ENCODE data around the gene GRM6. TPM values are rescaled to one million over a fixed set of nuclear protein-coding genes. Genes with fewer than 3 reads are reported as not detected.

The GRM6 gene
- not detected in 2 replicates for total RNA-seq

DNA sequence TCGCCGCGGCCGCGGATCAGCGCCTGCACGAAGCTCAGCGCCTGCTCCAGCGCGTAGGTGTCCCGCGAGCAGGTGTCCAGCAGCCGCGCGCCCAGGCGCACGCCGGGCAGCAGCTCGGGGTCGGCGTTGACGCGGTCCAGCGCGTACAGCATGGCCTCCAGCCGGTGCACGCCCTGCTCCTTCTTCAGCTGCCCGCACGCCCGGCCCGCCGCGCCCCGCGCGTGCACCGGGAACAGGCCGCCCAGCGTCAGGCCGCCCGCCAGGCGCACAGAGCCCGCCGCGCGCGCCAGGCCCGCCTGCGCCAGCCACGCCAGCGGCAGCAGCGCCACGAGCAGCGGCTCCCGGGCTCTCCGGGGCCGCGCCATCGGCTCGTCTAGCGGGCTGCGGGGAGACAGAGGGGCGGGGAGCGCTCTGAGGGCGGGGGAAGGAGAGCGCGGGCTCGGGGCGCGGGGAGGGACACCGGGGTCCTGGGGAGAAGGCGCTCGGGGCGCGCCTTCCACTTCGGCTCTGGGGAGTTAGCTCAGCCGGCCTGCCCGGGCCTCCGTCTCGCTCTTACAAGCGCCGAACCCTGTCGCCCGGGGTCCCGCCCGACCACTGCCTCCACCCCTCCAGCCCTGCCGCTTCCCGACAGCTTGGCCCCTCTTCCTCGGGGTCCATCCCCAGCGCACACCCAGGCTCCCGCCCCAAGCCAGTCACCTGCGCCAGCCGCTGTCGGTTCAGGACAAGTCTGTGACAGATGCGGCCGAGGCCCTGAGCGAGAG is at the start of gene GRM6:
GRM6 (minus strand) TSS at position 741 of the 761 bp plus-strand sequence; CDS start at position 365, 376 bp downstream.

DNA sequence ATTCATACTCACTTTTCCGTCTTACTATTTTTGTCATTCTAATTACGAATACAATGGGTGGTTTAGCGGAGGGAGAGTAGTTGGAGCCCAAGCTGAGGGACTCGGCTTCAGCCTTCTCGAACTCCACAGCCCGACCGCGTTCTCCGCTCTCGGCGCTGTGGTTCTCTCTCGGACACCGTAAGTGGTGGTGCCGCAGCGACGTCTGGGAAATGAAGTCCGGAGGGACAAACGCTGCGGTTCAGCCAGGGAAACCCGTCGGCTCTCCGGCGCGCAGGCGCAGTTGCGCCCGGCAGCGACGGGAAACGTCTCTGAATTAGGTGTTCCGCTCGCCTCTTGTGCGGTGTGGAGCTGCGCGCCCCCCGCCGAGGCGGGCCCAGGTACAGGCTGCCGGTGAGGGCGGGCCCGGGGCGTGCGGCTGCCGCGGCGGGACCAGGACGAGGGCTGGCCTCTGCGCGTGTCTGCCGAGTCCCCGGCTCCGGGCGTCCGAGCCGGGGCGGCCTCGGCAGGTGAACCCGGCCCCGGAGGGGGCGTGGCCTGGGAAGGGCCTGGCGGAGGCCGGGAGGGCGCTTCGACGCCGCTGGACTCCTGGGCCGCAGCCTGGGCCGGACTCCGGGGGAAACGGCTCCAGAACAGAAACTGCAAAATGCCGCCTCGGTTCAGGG is 28.5 kb upstream of the GRM6 start, which contains the start of gene ZNF879:
ZNF879 (plus strand) TSS at position 277 of the 662 bp plus-strand sequence. CDS start 1,201 bp downstream, outside the sequence.

DNA sequence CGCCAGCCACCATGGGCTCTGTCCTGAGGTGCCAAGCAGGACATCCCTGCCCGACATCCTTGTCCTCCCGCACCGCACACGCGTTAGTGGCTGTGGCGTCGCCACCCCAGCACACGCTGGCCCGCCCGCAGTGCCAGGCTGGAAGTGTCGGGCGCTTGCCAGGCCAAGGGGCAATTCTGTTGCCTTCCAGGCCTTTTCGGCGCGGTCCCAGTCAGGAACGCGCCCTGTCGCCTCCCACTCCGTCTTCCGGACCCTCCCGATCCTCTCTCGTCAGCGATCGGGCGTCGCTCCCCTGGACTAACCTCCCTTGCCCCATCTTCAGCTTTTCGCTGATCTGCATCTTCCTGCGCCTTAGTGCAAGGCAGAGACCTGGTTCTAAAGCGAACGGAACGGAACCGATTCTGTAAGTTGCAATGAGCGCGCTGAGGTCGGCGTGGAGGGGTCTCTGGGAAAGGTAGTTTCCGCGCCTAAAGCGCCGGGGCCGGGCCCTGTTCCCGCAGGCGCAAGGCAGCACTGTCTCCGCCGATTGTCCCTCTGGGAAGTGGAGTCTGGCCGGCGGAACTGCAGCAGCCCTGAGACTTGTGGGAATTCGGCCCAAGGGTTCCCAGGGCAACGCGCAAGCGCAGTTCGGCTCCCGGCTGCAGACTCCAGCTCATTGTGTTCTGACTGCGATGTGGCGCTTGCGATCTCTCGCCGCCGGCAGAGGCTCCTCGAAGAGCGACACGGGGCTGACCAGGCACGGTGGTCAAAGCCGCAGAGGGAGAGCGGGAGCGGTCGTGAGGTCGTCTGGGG is 54.4 kb downstream of the GRM6 start, which contains the start of gene ZNF454:
ZNF454 (plus strand) TSS at position 630 of the 792 bp plus-strand sequence. CDS start 1,594 bp downstream, outside the sequence.

Other genes starting within 250 kb of the GRM6 start
- 5.0 and 9.1 TPM in 2 replicates for gene ZNF354B, start 135.4 kb downstream of the GRM6 start, total RNA-seq
- gene ZFP2, start 99.4 kb downstream of the GRM6 start, total RNA-seq: 0.65 and 1.2 TPM in 2 replicates
- gene ZNF454, start 54.1 kb downstream of the GRM6 start, total RNA-seq: 0.49 and 0.69 TPM in 2 replicates
- 2.3 and 5.2 TPM in 2 replicates for gene ZNF879, start 28.5 kb upstream of the GRM6 start, total RNA-seq
- gene ZNF354C, start 65.1 kb upstream of the GRM6 start, total RNA-seq: 4.4 and 6.7 TPM in 2 replicates

All from bladder microvascular endothelial cell (primary cell).